A549 (cell line): ENCODE data around the gene PKD1. TPM values are rescaled to one million over a fixed set of nuclear protein-coding genes. Genes with fewer than 3 reads are reported as not detected.
A peak's percentile ranks its signal among the peaks of the same experiment; 100 is the strongest.

Experiments
- ATAC-seq, 2 experiments: fragments of 200-7000 bp in 1 of 2; fragments of >200 bp in 1 of 2; cut with Nextera tagmentation in 1 of 2; cut with Tn5 transposase in 1 of 2; 3 replicates each; pipeline versions ENCODE4 v1.8.0 to v1.9.1; 2018 to 2020; ENCODE audit warnings: mild to moderate bottlenecking in 1 of 2, moderate library complexity in 1 of 2
- CTCF ChIA-PET: fragments of 300-600 bp; sonication (Branson Sonifier 250); formaldehyde crosslinking; extraction: SDS; loops from one replicate; lab custom pipeline; 2021; ENCODE audit warnings: antibody characterized with exemption, inconsistent platforms; lab: Yijun Ruan, JAX
- POLR2A ChIA-PET: fragments of 350-600 bp; formaldehyde crosslinking; extraction: SDS; loops from one replicate; lab custom pipeline; 2021; ENCODE audit warnings: antibody characterized with exemption, inconsistent platforms; lab: Yijun Ruan, JAX
- DNase-seq, 2 experiments: peaks; one replicate each; pipeline versions ENCODE4 v3.0.0 to v3.0.0-alpha.2; 2011 to 2016; ENCODE audit warnings: low read depth in 1 of 2, low spot score in 1 of 2
- FAIRE-seq: peaks from 2 replicates; lab custom pipeline; 2011; peaks lifted over from hg19 to GRCh38; lab: Jason Lieb, UNC
- H3K27ac ChIP-seq, 2 experiments: fragments of >200 bp; sonication (Bioruptor Twin); formaldehyde crosslinking; 3 replicates each; pipeline ENCODE4 v1.5.1; 2016 to 2017
- H3K4me1 ChIP-seq: fragments of >200 bp; sonication (Bioruptor Twin); formaldehyde crosslinking; 3 replicates; pipeline ENCODE4 v1.6.1; 2016
- H3K4me2 ChIP-seq: fragments of >200 bp; sonication (Bioruptor Twin); formaldehyde crosslinking; 3 replicates; pipeline ENCODE4 v1.6.1; 2016
- H3K4me3 ChIP-seq: fragments of >200 bp; sonication (Bioruptor Twin); formaldehyde crosslinking; 3 replicates; pipeline ENCODE4 v1.5.1; 2016
- H3K9me3 ChIP-seq: fragments of >200 bp; sonication (Bioruptor Twin); formaldehyde crosslinking; 3 replicates; pipeline ENCODE4 v1.6.1; 2016
- EP300 ChIP-seq, 2 experiments: fragments of >200 bp; sonication (Bioruptor Twin); formaldehyde crosslinking; IDR thresholded peaks; 2 replicates in 1 of 2; 3 replicates in 1 of 2; pipeline ENCODE4 v1.6.1; 2016 to 2017
- ESRRA ChIP-seq: fragments of 150-350 bp; IDR thresholded peaks from 2 replicates; pipeline ENCODE4 v1.6.1; 2014; ENCODE audit warnings: mild to moderate bottlenecking, low read length, borderline replicate concordance
- GATA3 ChIP-seq: IDR thresholded peaks from 2 replicates; pipeline ENCODE4 v1.6.1; 2012; ENCODE audit warnings: borderline replicate concordance
- HEYL ChIP-seq: fragments of 250-450 bp; sonication (Bioruptor Pico); IDR thresholded peaks from 2 replicates; pipeline ENCODE4 v1.8.0; 2021; ENCODE audit warnings: mild to moderate bottlenecking, moderate library complexity
- HOXB5 ChIP-seq: fragments of 250-450 bp; sonication (Bioruptor Pico); IDR thresholded peaks from 2 replicates; pipeline ENCODE4 v1.5.0; 2020; ENCODE audit warnings: mild to moderate bottlenecking, moderate library complexity
- KDM5A ChIP-seq: fragments of 200-600 bp; sonication (generic); IDR thresholded peaks from 2 replicates; pipeline ENCODE4 v1.6.1; 2016; ENCODE audit warnings: antibody characterized with exemption, mild to moderate bottlenecking
- MAFK ChIP-seq: fragments of 450-650 bp; IDR thresholded peaks from 2 replicates; pipeline ENCODE4 v1.6.1; 2014; ENCODE audit not compliant: partially characterized antibody
- MYC ChIP-seq: IDR thresholded peaks from 2 replicates; pipeline ENCODE4 v1.6.1; 2012; ENCODE audit warnings: mild to moderate bottlenecking, inconsistent platforms, low read length, improper control_type of control experiment, borderline replicate concordance
- NFE2L2 ChIP-seq: fragments of 150-350 bp; conservative IDR thresholded peaks from 2 replicates; pipeline ENCODE4 v1.6.1; 2014; ENCODE audit warnings: low read length
- NPAS2 ChIP-seq: fragments of 250-450 bp; sonication (Bioruptor Pico); IDR thresholded peaks from 2 replicates; pipeline ENCODE4 v1.8.0; 2022; ENCODE audit warnings: mild to moderate bottlenecking, moderate library complexity, borderline replicate concordance
- PHF8 ChIP-seq: fragments of 200-600 bp; sonication (generic); IDR thresholded peaks from 2 replicates; pipeline ENCODE4 v1.6.1; 2016; ENCODE audit warnings: low read depth, mild to moderate bottlenecking, antibody characterized with exemption, moderate library complexity, borderline replicate concordance
- POLR2A ChIP-seq: IDR thresholded peaks from 2 replicates; pipeline ENCODE4 v1.6.1; 2012; ENCODE audit warnings: mild to moderate bottlenecking, low read length
- POLR2AphosphoS2 ChIP-seq: conservative IDR thresholded peaks from 2 replicates; pipeline ENCODE4 v1.6.1; 2012; ENCODE audit warnings: low read length, improper control_type of control experiment, inconsistent platforms
- RARB ChIP-seq: fragments of 250-450 bp; sonication (Bioruptor Pico); IDR thresholded peaks from 2 replicates; pipeline ENCODE4 v1.8.0; 2021; ENCODE audit warnings: mild to moderate bottlenecking, moderate library complexity
- RNF2 ChIP-seq: fragments of 200-600 bp; sonication (generic); IDR thresholded peaks from 2 replicates; pipeline ENCODE4 v1.6.1; 2016; ENCODE audit warnings: low read depth, mild to moderate bottlenecking, antibody characterized with exemption, moderate library complexity, borderline replicate concordance
- ZC3H11A ChIP-seq: fragments of 450-650 bp; IDR thresholded peaks from 2 replicates; pipeline ENCODE4 v1.6.1; 2014; ENCODE audit warnings: antibody characterized with exemption, mild to moderate bottlenecking
- ZFP36 ChIP-seq: fragments of 450-650 bp; IDR thresholded peaks from 2 replicates; pipeline ENCODE4 v1.6.1; 2014; ENCODE audit warnings: borderline replicate concordance; ENCODE audit not compliant: partially characterized antibody
- WGBS: methylation state at CpG from one replicate; pipeline ENCODE4 v1.1.6; 2017; ENCODE audit errors: missing lambda C conversion rate; 5-methylcytosine and 5-hydroxymethylcytosine counted together
- polyA plus RNA-seq, 4 experiments: library from polyadenylated mRNA; depleted of rRNA in 3 of 4; stranded (reverse); fragments of >200 nt; fragmentation: RNase III in 1 of 4; extraction: RNeasy Plus Mini Kit Qiagen cat#74134 plus additional on column Dnase treatment in 1 of 4; gene quantifications; 2 replicates in 3 of 4; 3 replicates in 1 of 4; pipeline ENCODE4 v1.2.3, GENCODE V29; 2011 to 2017
- TF ChIP-seq, protein P1 (sequence below): fragments of >200 bp; sonication (Bioruptor Twin); formaldehyde crosslinking; IDR thresholded peaks from 3 replicates; pipeline ENCODE4 v1.6.1; 2016
- TF ChIP-seq, protein P2 (sequence below): fragments of >200 bp; sonication (Bioruptor Twin); formaldehyde crosslinking; IDR thresholded peaks from 2 replicates; pipeline ENCODE4 v1.6.1; 2016
- TF ChIP-seq, protein P3 (sequence below): IDR thresholded peaks from 2 replicates; pipeline ENCODE4 v1.6.1; 2012; ENCODE audit warnings: low read depth, borderline replicate concordance
- TF ChIP-seq, protein P4 (sequence below): IDR thresholded peaks from 2 replicates; pipeline ENCODE4 v1.6.1; 2012
- TF ChIP-seq, protein P5 (sequence below): fragments of 250-450 bp; sonication (Bioruptor Pico); IDR thresholded peaks from 2 replicates; pipeline ENCODE4 v1.5.0; 2021; ENCODE audit warnings: mild to moderate bottlenecking, moderate library complexity, borderline replicate concordance

Gene PKD1
- polyA plus RNA-seq, 2 of the 4 experiments (the other 2 are of a cell fraction) = 11.5 to 39.2 TPM

DNA sequence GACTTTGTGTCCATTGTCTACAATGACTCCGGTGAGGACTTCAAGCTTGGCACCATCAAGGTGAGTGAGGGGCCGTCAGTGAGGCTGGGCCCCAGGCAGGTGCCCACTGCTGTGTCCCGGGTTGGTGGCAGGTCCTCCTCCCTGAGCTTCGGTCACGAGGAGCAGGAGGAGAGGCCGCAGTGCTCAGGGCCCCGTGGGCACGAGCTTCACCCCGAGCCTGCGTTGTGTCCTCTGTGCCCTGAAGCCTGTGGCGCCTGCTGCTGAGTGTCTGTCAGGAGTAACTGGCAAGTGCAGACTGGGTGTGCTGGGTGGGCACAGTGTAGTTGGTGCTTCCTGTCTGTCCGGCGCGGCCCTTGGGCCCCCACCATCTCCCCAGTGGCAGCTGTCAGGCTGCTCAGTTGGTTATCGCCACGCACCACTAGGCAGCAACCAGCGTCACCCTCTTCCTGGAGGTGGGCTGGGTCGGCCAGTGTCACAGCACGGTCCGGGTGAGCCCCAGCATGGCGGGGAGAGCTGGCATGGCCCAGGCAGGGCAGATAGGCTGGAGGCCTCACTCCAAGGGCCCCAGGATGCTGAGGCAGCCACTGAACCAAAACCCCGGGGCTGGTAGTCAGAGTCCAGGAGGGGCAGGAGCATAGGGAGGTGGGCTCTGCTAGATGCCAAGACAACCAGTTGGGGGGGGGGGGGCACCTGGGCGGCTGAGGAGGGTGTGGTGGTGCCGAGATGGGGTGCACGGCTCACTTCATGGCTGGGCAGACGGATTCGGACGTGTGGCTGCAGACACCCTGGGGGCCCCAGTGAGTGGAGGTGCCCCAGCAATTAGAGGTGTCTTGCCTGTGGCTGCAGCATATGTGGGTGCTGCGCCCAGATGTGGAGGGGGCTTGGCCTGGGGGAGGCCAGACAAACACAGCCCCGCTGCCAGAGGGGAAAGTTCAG, 48.6 kb downstream of the PKD1 start (continued):
- TF ChIP-seq MAFK (no peak), HOXB5 (CRISPR knock-in tag) (no peak), RNF2 (no peak), KDM5A (no peak), NFE2L2 (no peak), POLR2A (no peak)

DNA sequence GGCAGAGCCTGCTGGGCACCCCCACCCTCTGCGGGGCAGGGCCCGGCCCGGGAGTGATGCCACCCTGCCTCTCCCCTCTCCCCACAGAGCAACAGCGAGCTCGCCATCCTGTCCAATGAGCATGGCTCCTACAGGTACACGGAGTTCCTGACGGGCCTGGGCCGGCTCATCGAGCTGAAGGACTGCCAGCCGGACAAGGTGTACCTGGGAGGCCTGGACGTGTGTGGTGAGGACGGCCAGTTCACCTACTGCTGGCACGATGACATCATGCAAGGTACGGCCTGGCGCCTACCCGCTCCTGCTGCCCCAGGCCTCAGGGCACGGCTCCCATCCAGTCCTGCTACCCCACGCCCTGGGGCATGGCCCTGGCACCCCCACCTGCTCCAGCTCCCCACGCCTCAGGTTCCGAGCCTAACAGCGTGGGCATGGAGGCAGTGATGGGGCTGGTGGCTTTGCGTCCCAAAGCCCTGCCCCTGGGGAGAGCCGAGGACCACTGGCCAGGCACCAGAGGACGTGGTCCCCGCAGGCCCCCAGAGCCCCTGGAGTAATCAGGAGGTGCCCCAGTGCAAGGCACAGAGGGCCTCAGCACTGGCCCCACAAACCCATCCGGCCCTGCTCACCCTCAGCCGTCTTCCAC, 49.5 kb downstream of the PKD1 start:
- POLR2A ChIA-PET = interaction anchor here (1.1 kb wide), 1 partner anchor 69 kb away, joined by 4 read pairs; the partner anchor contains the start of gene TRAF7
- no peaks in the 10 kb centered on the region; the same call in 2 of the 3 replicates for H3K4me1 ChIP-seq
- no peak for ATAC-seq
- no peak for FAIRE-seq
- no peaks in the 10 kb centered on the region for H3K9me3 ChIP-seq
- no peak overlapping the region for H3K4me3 ChIP-seq
- H3K4me2 ChIP-seq = no peak overlapping the region
- CTCF ChIA-PET = interaction anchor here (0.8 to 2.3 kb wide), 6 partner anchors 25 to 157 kb away, joined by 3 to 9 read pairs (median 4); partner anchors contain the start of gene TSC2
- DNase-seq = no peak
- 91% methylated on average over 17 of the region's 27 CpGs for WGBS
- no peak for TF ChIP-seq MYC
- TF ChIP-seq ZFP36 = no peak
- no peak for TF ChIP-seq GATA3
- no peak for TF ChIP-seq ESRRA
- TF ChIP-seq NFE2L2 = no peak
- TF ChIP-seq, protein P1, sequence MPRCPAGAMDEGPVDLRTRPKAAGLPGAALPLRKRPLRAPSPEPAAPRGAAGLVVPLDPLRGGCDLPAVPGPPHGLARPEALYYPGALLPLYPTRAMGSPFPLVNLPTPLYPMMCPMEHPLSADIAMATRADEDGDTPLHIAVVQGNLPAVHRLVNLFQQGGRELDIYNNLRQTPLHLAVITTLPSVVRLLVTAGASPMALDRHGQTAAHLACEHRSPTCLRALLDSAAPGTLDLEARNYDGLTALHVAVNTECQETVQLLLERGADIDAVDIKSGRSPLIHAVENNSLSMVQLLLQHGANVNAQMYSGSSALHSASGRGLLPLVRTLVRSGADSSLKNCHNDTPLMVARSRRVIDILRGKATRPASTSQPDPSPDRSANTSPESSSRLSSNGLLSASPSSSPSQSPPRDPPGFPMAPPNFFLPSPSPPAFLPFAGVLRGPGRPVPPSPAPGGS = no peak
- TF ChIP-seq ZC3H11A = no peak
- no peak for TF ChIP-seq NPAS2
- TF ChIP-seq PHF8 = no peak
- TF ChIP-seq HEYL (CRISPR knock-in tag) = no peak
- TF ChIP-seq, protein P2, sequence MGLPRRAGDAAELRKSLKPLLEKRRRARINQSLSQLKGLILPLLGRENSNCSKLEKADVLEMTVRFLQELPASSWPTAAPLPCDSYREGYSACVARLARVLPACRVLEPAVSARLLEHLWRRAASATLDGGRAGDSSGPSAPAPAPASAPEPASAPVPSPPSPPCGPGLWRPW = no peak
- no peak for TF ChIP-seq EP300 (IDR thresholded peaks at IDR 0.05)
- TF ChIP-seq RNF2 = no peak
- no peak for TF ChIP-seq POLR2AphosphoS2
- TF ChIP-seq, protein P3, sequence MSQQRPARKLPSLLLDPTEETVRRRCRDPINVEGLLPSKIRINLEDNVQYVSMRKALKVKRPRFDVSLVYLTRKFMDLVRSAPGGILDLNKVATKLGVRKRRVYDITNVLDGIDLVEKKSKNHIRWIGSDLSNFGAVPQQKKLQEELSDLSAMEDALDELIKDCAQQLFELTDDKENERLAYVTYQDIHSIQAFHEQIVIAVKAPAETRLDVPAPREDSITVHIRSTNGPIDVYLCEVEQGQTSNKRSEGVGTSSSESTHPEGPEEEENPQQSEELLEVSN = no peak
- TF ChIP-seq KDM5A = no peak
- TF ChIP-seq, protein P4, sequence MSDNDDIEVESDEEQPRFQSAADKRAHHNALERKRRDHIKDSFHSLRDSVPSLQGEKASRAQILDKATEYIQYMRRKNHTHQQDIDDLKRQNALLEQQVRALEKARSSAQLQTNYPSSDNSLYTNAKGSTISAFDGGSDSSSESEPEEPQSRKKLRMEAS = no peak
- TF ChIP-seq, protein P5, sequence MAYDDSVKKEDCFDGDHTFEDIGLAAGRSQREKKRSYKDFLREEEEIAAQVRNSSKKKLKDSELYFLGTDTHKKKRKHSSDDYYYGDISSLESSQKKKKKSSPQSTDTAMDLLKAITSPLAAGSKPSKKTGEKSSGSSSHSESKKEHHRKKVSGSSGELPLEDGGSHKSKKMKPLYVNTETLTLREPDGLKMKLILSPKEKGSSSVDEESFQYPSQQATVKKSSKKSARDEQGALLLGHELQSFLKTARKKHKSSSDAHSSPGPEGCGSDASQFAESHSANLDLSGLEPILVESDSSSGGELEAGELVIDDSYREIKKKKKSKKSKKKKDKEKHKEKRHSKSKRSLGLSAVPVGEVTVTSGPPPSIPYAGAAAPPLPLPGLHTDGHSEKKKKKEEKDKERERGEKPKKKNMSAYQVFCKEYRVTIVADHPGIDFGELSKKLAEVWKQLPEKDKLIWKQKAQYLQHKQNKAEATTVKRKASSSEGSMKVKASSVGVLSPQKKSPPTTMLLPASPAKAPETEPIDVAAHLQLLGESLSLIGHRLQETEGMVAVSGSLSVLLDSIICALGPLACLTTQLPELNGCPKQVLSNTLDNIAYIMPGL = no peak
- no peak for TF ChIP-seq RARB (CRISPR knock-in tag)
- peak overlapping the region in 1 of 2 experiments; percentile 50; a peak in 1 of 6 replicates for H3K27ac ChIP-seq
